ENCODE measurements around the gene SLC7A6.

The SLC7A6 gene

GRCh38 chr16:68348639-68349445 lies 84.5 kb downstream of the SLC7A6 start:
- no peak for DNase-seq

DNA sequence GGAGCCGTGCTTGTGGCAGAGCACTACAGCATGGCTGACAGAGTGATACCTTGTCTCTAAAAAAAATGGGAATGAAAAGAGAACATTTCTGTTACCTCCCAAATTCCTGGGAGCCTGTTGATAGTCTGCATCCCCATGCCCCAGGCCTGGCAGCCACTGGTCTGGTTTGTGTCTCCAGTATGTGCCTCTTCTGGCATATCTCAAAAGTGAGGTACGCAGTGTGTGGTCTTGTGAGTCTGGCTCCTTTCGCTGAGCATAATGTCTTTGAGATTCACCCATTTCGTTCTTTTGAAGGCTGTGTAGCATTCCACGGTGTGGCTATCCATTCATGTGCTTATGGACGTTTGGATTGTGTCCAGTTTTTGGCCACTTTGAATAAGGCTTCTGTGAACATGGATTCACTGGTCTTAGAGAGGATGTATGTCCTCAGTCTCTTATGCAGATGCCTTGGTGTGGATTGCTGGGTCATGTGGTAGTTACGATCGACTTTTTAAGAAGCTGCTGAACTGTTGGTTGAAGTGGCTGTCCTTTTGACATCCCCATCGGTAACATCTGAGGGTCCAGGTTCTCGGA lies 85.6 kb downstream of the SLC7A6 start:
- DNase-seq, result no peak

GRCh38 chr16:68350813-68351350 lies 86.6 kb downstream of the SLC7A6 start:
- no peak for DNase-seq
